ENCODE data around the gene TIGD3. TPM values are rescaled to one million over a fixed set of nuclear protein-coding genes. Genes with fewer than 3 reads are reported as not detected.

The TIGD3 gene
- total RNA-seq, 1 experiment from 2014 or later: 0.14 TPM

DNA sequence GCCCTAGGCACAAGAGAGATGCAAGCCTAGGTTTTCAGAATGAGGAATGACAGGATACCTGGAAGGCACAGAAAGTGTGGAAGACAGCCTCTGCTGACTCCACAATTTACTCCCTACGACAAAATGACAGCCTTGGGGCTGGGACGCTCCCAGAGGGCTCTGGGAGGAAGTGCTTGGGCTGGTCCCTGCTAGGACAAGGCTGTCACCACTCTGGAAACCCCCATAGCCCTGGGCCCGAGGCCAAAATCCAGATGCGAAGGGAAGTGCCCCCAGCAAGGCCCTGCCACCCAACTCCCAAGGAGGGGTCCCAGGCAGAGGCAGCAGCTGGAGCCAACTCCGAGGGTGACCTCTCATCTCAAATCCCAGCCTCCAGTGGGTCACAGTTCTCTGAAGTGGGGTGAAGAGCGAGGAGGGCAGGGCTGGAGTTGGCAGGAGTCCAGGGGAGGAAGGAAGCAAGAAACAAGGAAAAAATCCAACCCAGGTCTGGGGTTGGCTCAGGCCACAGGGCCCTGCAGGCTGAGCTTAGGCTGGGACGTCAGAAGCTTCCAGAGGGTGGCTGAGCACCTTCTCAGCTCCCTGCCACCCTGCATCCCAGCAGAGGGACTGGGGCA is 46.2 kb upstream of the TIGD3 start:
- ChIA-PET CTCF (interaction anchor here (1.4 kb wide), 1 partner anchor 33 kb away, joined by 5 read pairs; no protein-coding TSS in a partner anchor), POLR2A (no interaction called here)
- TF ChIP-seq, protein P1, sequence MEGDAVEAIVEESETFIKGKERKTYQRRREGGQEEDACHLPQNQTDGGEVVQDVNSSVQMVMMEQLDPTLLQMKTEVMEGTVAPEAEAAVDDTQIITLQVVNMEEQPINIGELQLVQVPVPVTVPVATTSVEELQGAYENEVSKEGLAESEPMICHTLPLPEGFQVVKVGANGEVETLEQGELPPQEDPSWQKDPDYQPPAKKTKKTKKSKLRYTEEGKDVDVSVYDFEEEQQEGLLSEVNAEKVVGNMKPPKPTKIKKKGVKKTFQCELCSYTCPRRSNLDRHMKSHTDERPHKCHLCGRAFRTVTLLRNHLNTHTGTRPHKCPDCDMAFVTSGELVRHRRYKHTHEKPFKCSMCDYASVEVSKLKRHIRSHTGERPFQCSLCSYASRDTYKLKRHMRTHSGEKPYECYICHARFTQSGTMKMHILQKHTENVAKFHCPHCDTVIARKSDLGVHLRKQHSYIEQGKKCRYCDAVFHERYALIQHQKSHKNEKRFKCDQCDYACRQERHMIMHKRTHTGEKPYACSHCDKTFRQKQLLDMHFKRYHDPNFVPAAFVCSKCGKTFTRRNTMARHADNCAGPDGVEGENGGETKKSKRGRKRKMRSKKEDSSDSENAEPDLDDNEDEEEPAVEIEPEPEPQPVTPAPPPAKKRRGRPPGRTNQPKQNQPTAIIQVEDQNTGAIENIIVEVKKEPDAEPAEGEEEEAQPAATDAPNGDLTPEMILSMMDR (IDR thresholded peaks at IDR 0.05; ENCODE audit: unreplicated experiment): no peak
- Mint-ChIP-seq H3K4me3 (ENCODE audit: unreplicated experiment) (no peak overlapping the region), H3K4me1 (ENCODE audit: insufficient read depth, unreplicated experiment) (peaks cover 32% of the 10 kb centered on the region), H3K36me3 (ENCODE audit: insufficient read depth, unreplicated experiment) (no peaks in the 10 kb centered on the region), H3K9me3 (ENCODE audit: unreplicated experiment) (no peaks in the 10 kb centered on the region), H3K27ac (ENCODE audit: low read depth, unreplicated experiment) (no peak overlapping the region), H3K27me3 (ENCODE audit: insufficient read depth, unreplicated experiment) (no peaks in the 10 kb centered on the region)
- DNase-seq (ENCODE audit: unreplicated experiment): peak; percentile 57
- intact Hi-C loops (cut with micrococcal nuclease): no loop called here
- BruUV-seq (replicated peaks): no TSS peak

DNA sequence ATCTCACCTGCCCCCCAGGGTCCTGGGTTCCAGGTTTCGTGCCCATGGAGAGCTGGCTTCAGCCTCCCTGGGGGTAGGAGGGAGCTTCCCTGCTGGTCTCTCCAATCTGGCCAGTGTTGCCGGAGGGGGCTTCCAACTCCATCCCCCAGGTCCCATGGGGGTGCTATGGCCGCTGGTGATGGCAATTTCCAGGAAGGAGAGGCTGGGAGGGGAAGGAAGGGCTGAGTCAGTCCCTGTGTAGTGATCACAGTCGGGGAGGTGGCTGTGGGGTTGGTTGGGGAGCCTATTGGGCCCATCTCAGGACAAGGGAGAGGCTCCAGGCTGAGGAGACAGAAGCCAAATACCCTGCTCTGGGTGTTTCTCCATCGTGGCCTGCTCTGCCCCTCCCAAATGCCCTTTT is 45.5 kb upstream of the TIGD3 start:
- intact Hi-C loops (cut with micrococcal nuclease): no loop called here
- Mint-ChIP-seq H3K4me1 (ENCODE audit: insufficient read depth, unreplicated experiment) (peaks cover 35% of the 10 kb centered on the region), H3K27me3 (ENCODE audit: insufficient read depth, unreplicated experiment) (no peaks in the 10 kb centered on the region), H3K36me3 (ENCODE audit: insufficient read depth, unreplicated experiment) (no peaks in the 10 kb centered on the region), H3K27ac (ENCODE audit: low read depth, unreplicated experiment) (no peak overlapping the region), H3K4me3 (ENCODE audit: unreplicated experiment) (no peak overlapping the region), H3K9me3 (ENCODE audit: unreplicated experiment) (no peaks in the 10 kb centered on the region)
- BruUV-seq (replicated peaks): no TSS peak
- ChIA-PET CTCF (interaction anchor here (0.6 to 1.4 kb wide), 2 partner anchors 34 to 737 kb away, joined by 3 to 5 read pairs; no protein-coding TSS in a partner anchor), POLR2A (no interaction called here)
- TF ChIP-seq, protein P1 (IDR thresholded peaks at IDR 0.05; ENCODE audit: unreplicated experiment): no peak
- no peak for DNase-seq (ENCODE audit: unreplicated experiment)

DNA sequence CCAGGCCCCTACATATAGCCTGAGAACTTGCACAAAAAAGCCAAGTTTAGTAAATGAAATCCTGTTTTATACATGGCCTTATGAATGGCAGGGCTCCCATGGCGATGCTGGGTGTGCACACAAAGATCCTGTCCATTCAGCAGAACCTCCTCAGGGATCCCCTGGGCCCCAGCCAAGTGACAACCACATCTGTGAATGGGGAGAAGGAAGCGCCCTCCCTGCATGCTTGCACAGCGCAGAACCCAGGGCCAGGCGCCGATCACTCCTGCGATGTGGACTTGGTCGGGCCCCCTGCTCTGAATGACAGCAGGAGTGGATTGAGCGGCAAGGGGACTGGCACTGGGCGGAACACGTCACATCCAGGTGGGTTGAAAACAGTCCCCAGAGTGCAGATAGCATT is 44.3 kb upstream of the TIGD3 start:
- intact Hi-C loops (cut with micrococcal nuclease): no loop called here
- peak; percentile 69 for DNase-seq (ENCODE audit: unreplicated experiment)
- H3K4me3 Mint-ChIP-seq (ENCODE audit: unreplicated experiment): no peak overlapping the region
- no peak overlapping the region for H3K27ac Mint-ChIP-seq (ENCODE audit: low read depth, unreplicated experiment)
- ChIA-PET CTCF (interaction anchor here (1.3 to 13.1 kb wide), 3 partner anchors 18 to 34 kb away, joined by 3 to 335 read pairs (median 273); partner anchors contain the start of gene DPF2), POLR2A (interaction anchor here (1.1 to 2.6 kb wide), 7 partner anchors 15 to 188 kb away, joined by 3 to 17 read pairs (median 6); partner anchors contain the start of genes DPF2, FAU, MRPL49 and POLA2)
- no peaks in the 10 kb centered on the region for H3K9me3 Mint-ChIP-seq (ENCODE audit: unreplicated experiment)
- BruUV-seq (replicated peaks): no TSS peak
- H3K36me3 Mint-ChIP-seq (ENCODE audit: insufficient read depth, unreplicated experiment): no peaks in the 10 kb centered on the region
- no peaks in the 10 kb centered on the region for H3K27me3 Mint-ChIP-seq (ENCODE audit: insufficient read depth, unreplicated experiment)
- TF ChIP-seq, protein P1 (IDR thresholded peaks at IDR 0.05; ENCODE audit: unreplicated experiment): no peak
- peaks cover 37% of the 10 kb centered on the region for H3K4me1 Mint-ChIP-seq (ENCODE audit: insufficient read depth, unreplicated experiment)

DNA sequence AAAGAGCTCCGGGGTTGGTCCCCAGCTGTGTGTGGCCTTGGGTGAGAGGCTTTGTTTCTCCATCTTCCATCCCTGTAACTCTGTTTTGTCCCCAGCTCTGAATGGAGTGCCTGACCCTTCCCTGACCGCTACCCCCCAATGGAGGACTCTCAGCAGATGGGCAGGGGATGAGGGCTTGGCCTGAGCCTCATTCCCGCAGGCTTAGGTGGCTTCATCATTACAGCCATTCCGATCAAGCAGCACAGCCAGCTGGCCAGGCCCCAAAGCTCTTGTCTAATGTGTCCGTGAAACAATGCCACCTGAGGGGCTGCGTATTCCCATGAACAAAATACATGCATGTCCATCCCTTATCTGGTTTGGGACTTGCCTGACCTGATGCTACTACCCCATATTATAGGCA is 43.8 kb upstream of the TIGD3 start:
- CTCF ChIA-PET: interaction anchor here (0.6 to 13.1 kb wide), 5 partner anchors 13 to 59 kb away, joined by 3 to 335 read pairs (median 5); partner anchors contain the start of gene DPF2
- H3K4me1 Mint-ChIP-seq (ENCODE audit: insufficient read depth, unreplicated experiment): peaks cover 37% of the 10 kb centered on the region

More for the DNA sequence above, 43.8 kb upstream of the TIGD3 start:
- Mint-ChIP-seq H3K4me3 (ENCODE audit: unreplicated experiment) (peak overlapping the region; percentile 58), H3K27me3 (ENCODE audit: insufficient read depth, unreplicated experiment) (no peaks in the 10 kb centered on the region), H3K36me3 (ENCODE audit: insufficient read depth, unreplicated experiment) (no peaks in the 10 kb centered on the region), H3K27ac (ENCODE audit: low read depth, unreplicated experiment) (peak overlapping the region; percentile 76), H3K9me3 (ENCODE audit: unreplicated experiment) (no peaks in the 10 kb centered on the region)
- BruUV-seq (replicated peaks): no TSS peak
- POLR2A ChIA-PET: interaction anchor here (0.8 to 2.6 kb wide), 15 partner anchors 15 to 189 kb away, joined by 3 to 17 read pairs (median 3); partner anchors contain the start of genes DPF2, FAU, MRPL49 and POLA2
- peak; percentile 71 for DNase-seq (ENCODE audit: unreplicated experiment)
- TF ChIP-seq, protein P1 (IDR thresholded peaks at IDR 0.05; ENCODE audit: unreplicated experiment): no peak
- intact Hi-C loops (cut with micrococcal nuclease): no loop called here
